OCI-LY7 (cell line): Measurements from ENCODE around the gene RNF40. TPM values are rescaled to one million over a fixed set of nuclear protein-coding genes. Genes with fewer than 3 reads are reported as not detected.

Experiments
- BruUV-seq: library from RNA; stranded (reverse); fragments of 400-500 nt; replicated peaks from 2 replicates; lab custom pipeline; 2021; lab: Mats Ljungman, UMichigan
- CTCF ChIA-PET: fragments of 300-600 bp; sonication (Branson Sonifier 250); formaldehyde crosslinking; loops from one replicate; lab custom pipeline; 2022; ENCODE audit warnings: antibody characterized with exemption; ENCODE audit not compliant: unreplicated experiment; lab: Charles Lee
- POLR2A ChIA-PET: fragments of 300-600 bp; sonication (Branson Sonifier 250); formaldehyde crosslinking; loops from one replicate; lab custom pipeline; 2022; ENCODE audit warnings: antibody characterized with exemption; lab: Charles Lee
- DNase-seq: peaks from one replicate; pipeline ENCODE4 v3.0.0-alpha.2; 2015; ENCODE audit warnings: low spot score
- H2AFZ ChIP-seq: fragments of 200-600 bp; sonication (generic), shearing (Covaris generic); 2 replicates; pipeline ENCODE4 v1.6.1; 2014; ENCODE audit warnings: mild to moderate bottlenecking, antibody characterized with exemption, low read length, moderate library complexity
- H3K27ac ChIP-seq: fragments of 200-600 bp; sonication (generic); 2 replicates; pipeline ENCODE4 v1.5.1; 2014; ENCODE audit warnings: mixed run types, low read depth, mild to moderate bottlenecking, moderate library complexity, low read length, inconsistent platforms; ENCODE audit not compliant: poor library complexity, severe bottlenecking
- H3K36me3 ChIP-seq: fragments of 200-600 bp; sonication (generic); 2 replicates; pipeline ENCODE4 v1.6.1; 2014; ENCODE audit warnings: mild to moderate bottlenecking, antibody characterized with exemption, low read length, moderate library complexity, mixed read lengths; ENCODE audit not compliant: insufficient read depth
- H3K4me1 ChIP-seq: fragments of 200-600 bp; sonication (generic); 2 replicates; pipeline ENCODE4 v1.5.1; 2014; ENCODE audit warnings: mild to moderate bottlenecking, low read length; ENCODE audit not compliant: insufficient read depth, poor library complexity, severe bottlenecking
- H3K4me2 ChIP-seq: fragments of 200-600 bp; sonication (generic); 2 replicates; pipeline ENCODE4 v1.6.1; 2014; ENCODE audit warnings: mild to moderate bottlenecking, low read length
- H3K4me3 ChIP-seq: fragments of 200-600 bp; sonication (generic); 2 replicates; pipeline ENCODE4 v1.5.1; 2014; ENCODE audit warnings: mild to moderate bottlenecking, low read depth, low read length; ENCODE audit not compliant: poor library complexity, severe bottlenecking
- H3K79me2 ChIP-seq: fragments of 200-600 bp; sonication (generic); 2 replicates; pipeline ENCODE4 v1.6.1; 2016; ENCODE audit warnings: low read depth, mild to moderate bottlenecking, low read length, moderate library complexity, mixed read lengths; ENCODE audit not compliant: insufficient read depth
- H3K9me2 ChIP-seq: fragments of 200-600 bp; sonication (generic); 2 replicates; pipeline ENCODE4 v1.6.1; 2016; ENCODE audit warnings: mild to moderate bottlenecking, low read length, mixed read lengths; ENCODE audit not compliant: insufficient read depth
- H3K9me3 ChIP-seq: fragments of 200-600 bp; sonication (generic); 2 replicates; pipeline ENCODE4 v1.6.1; 2014; ENCODE audit warnings: mild to moderate bottlenecking, mixed run types, low read length, mixed read lengths
- H4K20me1 ChIP-seq: fragments of 200-600 bp; sonication (generic); 2 replicates; pipeline ENCODE4 v1.6.1; 2014; ENCODE audit warnings: mild to moderate bottlenecking, antibody characterized with exemption, low read length, moderate library complexity, mixed read lengths; ENCODE audit not compliant: insufficient read depth
- EZH2phosphoT487 ChIP-seq: fragments of 200-600 bp; sonication (generic); IDR thresholded peaks from 2 replicates; pipeline ENCODE4 v1.6.1; 2018; ENCODE audit warnings: low read depth, borderline replicate concordance, mild to moderate bottlenecking, mixed run types, antibody characterized with exemption, low read length, moderate library complexity, mixed read lengths
- intact Hi-C: fragments of 100-400 bp; cut with micrococcal nuclease; formaldehyde crosslinking; loops from one replicate; pipeline ENCODE4 v1.10.0; 2022; ENCODE audit not compliant: unreplicated experiment
- total RNA-seq, 2 experiments: library from RNA; depleted of rRNA in 1 of 2; stranded (reverse); fragments of >200 nt in 1 of 2; shearing (Covaris generic) in 1 of 2; gene quantifications; 2 replicates each; pipeline ENCODE4 v1.2.3, GENCODE V29; 2014 to 2022
- TF ChIP-seq, protein P1 (sequence below): fragments of 200-600 bp; sonication (generic); conservative IDR thresholded peaks from 2 replicates; pipeline ENCODE4 v1.5.1; 2014; ENCODE audit warnings: mild to moderate bottlenecking, antibody characterized with exemption, low read length, moderate library complexity, mixed read lengths

RNF40 gene
- total RNA-seq, 2 experiments from 2014 or later = 70.5 to 108 TPM

- Histone ChIP-seq H3K9me2 (no peaks in the 10 kb centered on the region), H3K4me2 (peak within 1 kb of the TSS; percentile 82), H3K9me3 (no peaks in the 10 kb centered on the region), H3K79me2 (peaks cover 13% of the 10 kb centered on the region), H3K4me3 (peak within 1 kb of the TSS; percentile 87), H2AFZ (peak within 1 kb of the TSS; percentile 76), H4K20me1 (0 out of 2 replicates have a peak, but pooled peaks cover 4% of the 10 kb centered on the region), H3K4me1 (peaks cover 15% of the 10 kb centered on the region), H3K36me3 (peaks cover 44% of the 10 kb centered on the region), H3K27ac (peak within 1 kb of the TSS; percentile 40)
- ChIA-PET POLR2A (interaction anchor here (0.5 to 1.5 kb wide), 13 partner anchors 11 to 69 kb away, joined by 3 to 6 read pairs (median 3); partner anchors contain the start of gene RNF40), CTCF (interaction anchor here (1.2 to 1.5 kb wide), 2 partner anchors 51 to 194 kb away, joined by 3 to 4 read pairs; no protein-coding TSS in a partner anchor)
- BruUV-seq = no TSS peak
- peak; percentile 99 for DNase-seq
- TF ChIP-seq EZH2phosphoT487 = no peak
- TF ChIP-seq, protein P1, sequence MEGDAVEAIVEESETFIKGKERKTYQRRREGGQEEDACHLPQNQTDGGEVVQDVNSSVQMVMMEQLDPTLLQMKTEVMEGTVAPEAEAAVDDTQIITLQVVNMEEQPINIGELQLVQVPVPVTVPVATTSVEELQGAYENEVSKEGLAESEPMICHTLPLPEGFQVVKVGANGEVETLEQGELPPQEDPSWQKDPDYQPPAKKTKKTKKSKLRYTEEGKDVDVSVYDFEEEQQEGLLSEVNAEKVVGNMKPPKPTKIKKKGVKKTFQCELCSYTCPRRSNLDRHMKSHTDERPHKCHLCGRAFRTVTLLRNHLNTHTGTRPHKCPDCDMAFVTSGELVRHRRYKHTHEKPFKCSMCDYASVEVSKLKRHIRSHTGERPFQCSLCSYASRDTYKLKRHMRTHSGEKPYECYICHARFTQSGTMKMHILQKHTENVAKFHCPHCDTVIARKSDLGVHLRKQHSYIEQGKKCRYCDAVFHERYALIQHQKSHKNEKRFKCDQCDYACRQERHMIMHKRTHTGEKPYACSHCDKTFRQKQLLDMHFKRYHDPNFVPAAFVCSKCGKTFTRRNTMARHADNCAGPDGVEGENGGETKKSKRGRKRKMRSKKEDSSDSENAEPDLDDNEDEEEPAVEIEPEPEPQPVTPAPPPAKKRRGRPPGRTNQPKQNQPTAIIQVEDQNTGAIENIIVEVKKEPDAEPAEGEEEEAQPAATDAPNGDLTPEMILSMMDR = no peak
- intact Hi-C loops = loop anchor here (1.0 to 2.0 kb wide), 3 partner anchors 15 to 66 kb away; partner anchors contain the start of genes CFAP119 and RNF40
Measured at GRCh38 chr16:30747799-30748633, 14.1 kb upstream of the RNF40 start, which contains the start of gene PHKG2. Gene PHKG2, plus strand, starts transcription at chr16:30748425. Its CDS starts 396 bp downstream, at chr16:30748821.

GRCh38 chr16:30748634-30749445 lies 13.3 kb upstream of the RNF40 start:
- Histone ChIP-seq H3K9me3 (no peaks in the 10 kb centered on the region), H3K27ac (no peak overlapping the region), H3K36me3 (peaks cover 46% of the 10 kb centered on the region), H3K4me3 (peak overlapping the region; percentile 87), H4K20me1 (0 out of 2 replicates have a peak, but pooled peaks cover 4% of the 10 kb centered on the region), H3K4me1 (peaks cover 15% of the 10 kb centered on the region), H2AFZ (no peak overlapping the region), H3K4me2 (peak overlapping the region; percentile 82), H3K9me2 (no peaks in the 10 kb centered on the region), H3K79me2 (peaks cover 13% of the 10 kb centered on the region)
- DNase-seq = peak; percentile 25
- no peak for TF ChIP-seq EZH2phosphoT487
- TF ChIP-seq, protein P1 = no peak
- CTCF ChIA-PET = interaction anchor here (0.5 to 1.2 kb wide), 2 partner anchors 29 to 193 kb away, joined by 3 to 5 read pairs; no protein-coding TSS in a partner anchor
- BruUV-seq = no TSS peak
- POLR2A ChIA-PET = interaction anchor here (0.5 to 1.3 kb wide), 7 partner anchors 11 to 32 kb away, joined by 3 to 6 read pairs (median 3); partner anchors contain the start of gene RNF40
- intact Hi-C loops = loop anchor here (1.0 to 2.0 kb wide), 3 partner anchors 14 to 65 kb away; partner anchors contain the start of genes CFAP119 and RNF40
